Measurements from ENCODE around the gene CENPE. TPM values are rescaled to one million over a fixed set of nuclear protein-coding genes. Genes with fewer than 3 reads are reported as not detected.

Gene CENPE
- total and polyA plus RNA-seq, 11 donors, result 0.06 to 7.7 (median 0.32) TPM

DNA sequence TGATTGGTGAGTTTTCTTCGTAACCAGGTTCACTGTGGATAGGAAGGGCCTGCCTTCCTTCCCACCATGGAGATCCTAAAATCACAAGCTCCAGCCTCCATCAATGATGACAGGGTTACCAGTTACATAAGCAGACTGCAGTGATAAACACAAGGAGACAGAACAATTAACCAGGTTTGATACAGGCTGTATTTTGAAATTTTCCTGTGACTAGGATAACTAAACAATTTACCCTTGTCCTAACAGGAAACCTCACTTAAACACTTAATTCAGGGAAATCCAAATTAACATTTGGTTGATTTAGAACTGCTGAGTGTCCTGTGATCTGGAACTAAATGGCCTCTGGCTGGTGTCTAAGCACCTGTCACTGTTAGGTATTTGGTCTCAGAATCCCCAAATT is 118.5 kb downstream of the CENPE start:
- no peaks in the 10 kb centered on the region for H3K9me3 ChIP-seq
- TF ChIP-seq, protein P1, sequence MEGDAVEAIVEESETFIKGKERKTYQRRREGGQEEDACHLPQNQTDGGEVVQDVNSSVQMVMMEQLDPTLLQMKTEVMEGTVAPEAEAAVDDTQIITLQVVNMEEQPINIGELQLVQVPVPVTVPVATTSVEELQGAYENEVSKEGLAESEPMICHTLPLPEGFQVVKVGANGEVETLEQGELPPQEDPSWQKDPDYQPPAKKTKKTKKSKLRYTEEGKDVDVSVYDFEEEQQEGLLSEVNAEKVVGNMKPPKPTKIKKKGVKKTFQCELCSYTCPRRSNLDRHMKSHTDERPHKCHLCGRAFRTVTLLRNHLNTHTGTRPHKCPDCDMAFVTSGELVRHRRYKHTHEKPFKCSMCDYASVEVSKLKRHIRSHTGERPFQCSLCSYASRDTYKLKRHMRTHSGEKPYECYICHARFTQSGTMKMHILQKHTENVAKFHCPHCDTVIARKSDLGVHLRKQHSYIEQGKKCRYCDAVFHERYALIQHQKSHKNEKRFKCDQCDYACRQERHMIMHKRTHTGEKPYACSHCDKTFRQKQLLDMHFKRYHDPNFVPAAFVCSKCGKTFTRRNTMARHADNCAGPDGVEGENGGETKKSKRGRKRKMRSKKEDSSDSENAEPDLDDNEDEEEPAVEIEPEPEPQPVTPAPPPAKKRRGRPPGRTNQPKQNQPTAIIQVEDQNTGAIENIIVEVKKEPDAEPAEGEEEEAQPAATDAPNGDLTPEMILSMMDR (IDR thresholded peaks at IDR 0.05), result no peak
- no peak for TF ChIP-seq POLR2A (IDR thresholded peaks at IDR 0.05)
- H3K4me1 ChIP-seq, result peaks cover 0 to 23% (median 7%) of the 10 kb centered on the region in 12 donors
- DNase-seq (no peak), ATAC-seq (no peak)
- WGBS, 4 donors, result 94 to 100% (median 97%) methylated on average over 1 of the region's 1 CpG
- H3K27ac ChIP-seq, result no peak overlapping the region
- intact Hi-C loops (cut with DNase I), result loop anchor here in 2 of 10 donors (5.0 to 10.0 kb wide), 2 partner anchors 212 to 465 kb away; partner anchors contain the start of gene CISD2 (in 1 of the 2)
- no peaks in the 10 kb centered on the region for H3K27me3 ChIP-seq
- no peak overlapping the region for H3K4me3 ChIP-seq
- H3K36me3 ChIP-seq, result peaks cover 0 to 60% (median 14%) of the 10 kb centered on the region in 9 donors

- ATAC-seq (no peak), DNase-seq (no peak)
- Histone ChIP-seq H3K9me3 (no peaks in the 10 kb centered on the region), H3K36me3 (peaks cover 0 to 36% (median 10%) of the 10 kb centered on the region in 9 donors), H3K4me1 (peaks cover 0 to 24% (median 7%) of the 10 kb centered on the region in 12 donors), H3K27me3 (no peaks in the 10 kb centered on the region), H3K4me3 (peak within 1 kb of the TSS; percentile 46 to 89 (median 73)), H3K27ac (peak within 1 kb of the TSS; percentile 62 to 90 (median 82))
- intact Hi-C loops (cut with DNase I), result loop anchor here in 1 of 10 donors (5.0 kb wide), 1 partner anchor 210 kb away; the partner anchor contains the start of gene CISD2
- TF ChIP-seq, protein P1 (IDR thresholded peaks at IDR 0.05), result no peak
- no peak for TF ChIP-seq POLR2A (IDR thresholded peaks at IDR 0.05)
- 20 to 25% (median 21%) methylated on average over 19 to 21 of the region's 21 CpGs for WGBS, 4 donors
Observed at GRCh38 chr4:103076747-103077347, 121.3 kb downstream of the CENPE start, which contains the start of gene SLC9B2. Gene SLC9B2 (minus strand): TSS chr4:103076761. CDS start chr4:103067550, 9,211 bp downstream.

GRCh38 chr4:103075894-103076746 is 122.0 kb downstream of the CENPE start:
- 0 to 1% (median 0%) methylated on average over 46 to 82 of the region's 82 CpGs for WGBS, 4 donors

More at GRCh38 chr4:103075894-103076746, 122.0 kb downstream of the CENPE start:
- Histone ChIP-seq H3K36me3 (peaks cover 0 to 29% (median 9%) of the 10 kb centered on the region in 9 donors), H3K4me1 (peaks cover 0 to 24% (median 7%) of the 10 kb centered on the region in 12 donors), H3K27ac (peak overlapping the region; percentile 62 to 90 (median 82)), H3K27me3 (no peaks in the 10 kb centered on the region), H3K9me3 (no peaks in the 10 kb centered on the region), H3K4me3 (peak overlapping the region; percentile 46 to 89 (median 73))
- DNase-seq, result peak; percentile 61 to 86 (median 77)
- TF ChIP-seq, protein P1 (IDR thresholded peaks at IDR 0.05), result peak in 2 of 12 donors; percentile 5 to 7
- TF ChIP-seq POLR2A (IDR thresholded peaks at IDR 0.05), result peak in 1 of 2 donors; percentile 25
- intact Hi-C loops (cut with DNase I), result loop anchor here in 1 of 10 donors (5.0 kb wide), 1 partner anchor 209 kb away; the partner anchor contains the start of gene CISD2
- peak; percentile 65 to 95 (median 92) for ATAC-seq

Measured in heart left ventricle (tissue), 16 donors.